HG03442 (cell line): ENCODE measurements around the gene FGD5.
A peak's percentile ranks its signal among the peaks of the same experiment; 100 is the strongest.

Source experiments
- ATAC-seq: cut with Tn5 transposase; IDR thresholded peaks from one replicate; pipeline ENCODE4 v1.9.1; 2021; ENCODE audit warnings: mild to moderate bottlenecking, moderate library complexity; ENCODE audit not compliant: unreplicated experiment

The FGD5 gene

GRCh38 chr3:14921034-14921616 lies 102.4 kb downstream of the FGD5 start:
- peak; percentile 70 for ATAC-seq

DNA sequence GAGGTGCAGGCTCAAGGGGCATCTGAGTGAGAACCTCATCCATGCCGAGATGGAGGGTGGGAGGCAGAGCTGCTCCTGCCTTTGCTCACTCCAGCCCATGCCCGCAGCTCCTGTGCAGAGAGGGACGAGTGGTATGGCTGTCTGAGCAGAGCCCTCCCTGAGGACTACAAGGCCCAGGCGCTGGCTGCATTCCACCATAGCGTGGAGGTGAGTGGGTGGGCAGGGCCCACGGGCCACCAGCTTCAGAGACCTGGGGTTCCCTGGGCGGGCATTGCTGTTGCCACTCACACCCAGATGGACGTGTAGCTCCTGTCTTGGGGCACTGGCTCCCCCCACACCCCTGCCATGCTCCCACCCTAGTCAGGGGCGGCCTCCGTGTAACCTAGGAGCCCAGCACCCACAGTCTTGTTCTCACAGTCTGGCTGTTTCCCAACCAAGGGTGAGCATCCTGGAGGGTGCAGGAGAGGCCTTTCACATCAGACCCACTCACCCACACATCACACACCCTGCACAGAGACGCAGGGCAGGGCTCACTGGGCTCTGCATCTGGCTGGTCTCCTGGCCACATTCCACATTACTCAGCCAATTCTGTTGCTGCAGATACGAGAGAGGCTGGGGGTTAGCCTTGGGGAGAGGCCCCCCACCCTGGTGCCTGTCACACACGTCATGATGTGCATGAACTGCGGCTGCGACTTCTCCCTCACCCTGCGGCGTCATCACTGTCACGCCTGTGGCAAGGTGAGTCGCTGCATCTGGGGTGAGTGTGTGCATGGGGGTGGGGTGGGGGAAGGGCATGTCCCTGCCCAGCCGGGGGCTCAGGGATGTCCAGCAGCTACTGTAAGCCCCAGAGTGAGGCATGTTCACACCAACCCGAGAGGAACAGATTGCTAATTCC lies 103.3 kb downstream of the FGD5 start:
- no peak for ATAC-seq

DNA sequence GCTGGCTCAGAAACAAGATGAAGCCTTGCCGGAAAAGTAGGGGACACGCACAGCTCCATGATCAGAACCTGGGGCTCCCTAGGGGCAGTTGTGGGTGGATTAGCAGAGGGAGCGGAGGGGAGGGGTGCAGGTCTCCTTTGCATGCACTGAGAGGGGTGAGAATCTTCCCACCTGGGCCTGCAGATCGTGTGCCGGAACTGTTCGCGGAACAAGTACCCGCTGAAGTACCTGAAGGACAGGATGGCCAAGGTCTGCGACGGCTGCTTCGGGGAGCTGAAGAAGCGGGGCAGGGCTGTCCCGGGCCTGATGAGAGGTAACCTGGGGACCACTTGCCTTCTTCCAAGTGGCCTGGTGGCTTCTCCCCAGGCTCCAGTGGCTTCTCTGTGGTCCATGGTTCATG lies 104.1 kb downstream of the FGD5 start:
- no peak for ATAC-seq

DNA sequence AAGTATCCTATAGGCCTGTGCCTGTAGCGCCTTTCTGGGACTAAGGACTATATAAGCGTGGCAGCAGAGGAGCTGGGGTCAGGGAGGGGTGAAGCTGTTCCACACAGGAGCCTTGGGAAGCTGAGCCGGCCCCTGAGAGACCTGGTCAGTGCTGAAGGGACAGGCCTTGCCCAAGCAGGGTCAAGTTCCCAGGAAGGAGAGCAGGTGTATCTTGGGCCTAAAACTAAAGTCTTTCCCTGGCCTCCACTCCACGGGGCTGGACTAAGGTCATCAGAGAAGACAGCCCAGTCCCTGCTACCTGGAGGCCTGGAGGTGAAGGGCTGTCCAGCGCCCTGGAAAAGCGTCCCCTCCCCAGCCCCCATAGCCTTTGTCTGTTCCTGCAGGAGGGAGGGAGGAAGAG lies 104.7 kb downstream of the FGD5 start:
- no peak for ATAC-seq

DNA sequence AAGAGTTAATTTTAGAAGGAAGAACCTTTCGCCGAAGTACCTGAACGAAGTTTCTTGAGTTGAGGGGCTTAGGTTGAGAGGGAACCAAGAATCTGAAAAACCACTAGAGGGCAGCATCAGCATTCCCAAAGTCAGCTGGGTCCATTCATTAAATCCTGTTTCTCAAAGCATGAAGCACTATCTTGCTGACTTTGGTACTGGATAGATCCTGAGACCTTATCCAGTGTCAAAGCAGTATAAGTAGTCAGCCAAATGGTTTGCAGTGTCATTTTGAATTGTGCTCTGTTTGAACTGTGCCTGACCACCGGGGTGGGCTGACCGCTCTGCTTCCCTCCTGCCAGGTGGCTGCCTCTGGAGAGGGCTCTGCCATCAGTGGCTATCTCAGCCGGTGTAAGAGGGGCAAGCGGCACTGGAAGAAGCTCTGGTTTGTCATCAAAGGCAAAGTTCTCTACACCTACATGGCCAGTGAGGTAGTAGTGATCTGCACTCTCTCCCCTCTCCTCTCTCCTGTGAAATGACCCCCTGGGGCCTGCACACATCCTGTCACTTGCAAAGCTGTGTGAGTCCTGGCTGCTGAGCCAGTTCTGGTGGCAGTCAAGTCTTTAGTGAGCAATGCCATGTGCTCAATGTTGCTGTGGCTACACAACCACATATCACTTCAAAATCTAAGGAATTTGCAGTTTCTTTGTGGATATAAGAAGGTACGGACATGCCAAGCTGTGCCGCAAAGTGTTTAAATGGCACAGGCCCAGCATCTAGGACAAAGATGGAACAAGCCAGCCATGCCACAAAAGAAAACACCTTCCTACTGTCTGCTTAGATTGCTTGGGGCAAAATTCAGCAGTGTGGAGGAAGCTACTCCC lies 107.2 kb downstream of the FGD5 start:
- ATAC-seq: no peak

DNA sequence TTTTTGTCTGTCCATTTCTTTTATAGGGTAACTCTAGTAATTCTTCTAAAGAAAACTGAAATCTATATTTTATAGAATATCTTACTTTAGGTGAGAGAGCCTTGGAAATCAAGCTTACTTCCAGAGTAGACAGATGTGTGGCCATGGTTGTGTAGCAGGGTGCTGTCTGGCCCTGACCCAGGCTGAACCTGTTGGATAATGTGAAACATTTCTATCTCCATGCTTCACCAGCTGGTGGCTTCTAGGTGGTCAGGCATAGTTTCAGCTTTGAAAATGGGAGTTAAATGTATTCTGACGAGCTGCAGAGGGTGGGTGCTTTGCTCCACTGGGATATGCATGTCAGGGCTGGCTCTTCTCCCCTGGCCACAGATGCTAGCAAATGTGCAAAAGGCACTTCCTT lies 107.8 kb downstream of the FGD5 start:
- no peak for ATAC-seq

DNA sequence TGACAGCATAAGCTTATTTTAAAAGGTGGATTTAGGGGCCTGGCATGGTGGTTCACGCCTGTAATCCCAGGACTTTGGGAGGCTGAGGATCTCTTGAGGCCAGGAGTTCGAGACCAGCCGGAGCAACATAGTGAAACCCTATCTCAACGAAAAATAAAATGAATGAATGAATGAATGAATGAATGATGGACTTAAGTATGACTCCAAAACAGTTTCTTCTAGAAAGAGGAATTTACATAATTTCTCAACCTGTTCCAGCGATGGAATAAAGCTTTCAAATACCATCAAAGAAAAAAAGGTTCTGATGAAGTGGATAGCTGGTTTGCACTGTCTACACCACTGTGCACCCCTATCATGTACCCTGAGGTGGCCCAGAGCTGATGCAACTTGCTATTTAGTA lies 108.5 kb downstream of the FGD5 start:
- ATAC-seq: no peak

GRCh38 chr3:14929310-14930074 lies 110.7 kb downstream of the FGD5 start:
- ATAC-seq: no peak

DNA sequence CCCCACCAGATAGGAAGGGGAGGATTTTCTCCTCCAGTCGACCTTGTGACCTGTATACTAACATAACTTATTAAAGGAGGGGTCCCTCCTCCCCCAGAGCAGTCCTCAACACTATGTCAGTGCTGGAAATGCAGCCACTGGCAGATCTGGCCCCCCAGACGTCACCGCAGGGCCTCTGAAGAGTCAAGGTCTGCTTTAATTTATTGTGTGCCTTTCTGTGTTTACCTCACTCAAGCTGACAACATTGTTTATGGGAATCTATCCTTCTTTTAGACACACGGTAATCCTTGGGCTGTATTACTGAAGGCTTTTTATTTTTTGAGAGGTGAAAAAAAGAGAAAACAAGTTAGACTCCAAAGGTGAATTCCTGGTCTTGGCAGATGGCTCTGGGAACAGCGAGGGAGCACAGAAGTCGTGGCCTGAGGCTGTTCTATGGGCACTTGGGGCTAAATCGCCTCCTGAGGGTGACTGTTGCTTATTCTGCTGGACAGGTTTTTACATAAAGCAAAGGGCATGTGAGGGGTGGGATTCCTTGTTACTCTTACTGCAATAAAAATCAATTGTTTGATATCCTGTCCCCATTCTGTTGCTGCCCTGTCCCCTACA lies 115.2 kb downstream of the FGD5 start:
- ATAC-seq: no peak

DNA sequence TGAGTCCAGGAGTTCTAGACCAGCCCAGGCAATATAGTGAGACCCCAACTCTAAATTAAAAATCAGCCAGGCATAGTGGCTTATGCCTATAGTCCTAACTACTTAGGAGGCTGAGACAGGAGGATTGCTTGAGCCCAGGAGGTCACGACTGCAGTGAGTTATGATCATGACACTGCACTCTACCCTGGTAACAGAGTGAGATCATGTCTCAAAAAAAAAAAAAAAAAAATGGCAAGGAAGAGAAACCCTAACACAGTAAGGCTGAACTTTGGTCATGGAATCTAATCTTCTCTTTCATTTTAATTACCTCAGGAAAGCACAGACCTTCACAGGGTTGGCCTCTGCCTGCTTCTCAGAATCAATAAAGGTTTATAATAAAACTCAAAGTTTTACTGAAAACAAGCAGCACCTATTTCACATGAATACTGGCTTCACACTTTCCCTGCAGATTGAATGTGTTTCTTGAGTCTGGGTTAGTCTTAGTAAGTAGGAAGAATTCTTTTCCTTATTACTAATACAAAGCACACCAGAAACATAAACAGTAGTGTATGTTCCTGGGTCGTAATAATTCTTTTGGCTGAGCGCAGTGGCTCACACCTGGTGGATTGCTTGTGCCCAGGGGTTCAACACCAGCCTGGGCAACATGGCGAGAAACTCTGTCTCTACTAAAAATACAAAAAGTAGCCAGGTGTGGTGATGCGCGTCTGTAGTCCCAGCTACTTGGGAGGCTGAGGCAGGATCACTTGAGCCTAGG lies 117.0 kb downstream of the FGD5 start:
- ATAC-seq: no peak

GRCh38 chr3:14938954-14939353 lies 120.2 kb downstream of the FGD5 start:
- ATAC-seq: no peak

DNA sequence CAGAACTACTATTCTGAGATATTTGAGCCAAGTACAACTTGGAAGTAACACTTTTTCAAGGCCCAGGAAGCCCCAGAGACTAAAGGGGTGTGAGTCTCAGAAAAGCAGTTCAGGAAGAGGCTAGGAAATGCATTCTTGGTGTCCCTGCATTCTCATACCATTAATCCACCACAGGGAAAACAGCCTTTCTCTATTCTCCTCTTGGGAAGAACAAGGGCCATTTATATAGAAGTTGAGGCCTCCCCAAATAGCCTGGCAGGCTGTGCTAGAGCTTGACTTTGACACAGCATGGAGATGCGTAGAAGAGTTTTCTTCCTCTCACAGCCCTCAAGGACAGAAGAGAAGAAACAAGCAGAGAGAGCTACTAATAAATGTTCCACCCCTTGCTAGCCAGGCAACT lies 123.1 kb downstream of the FGD5 start:
- no peak for ATAC-seq

DNA sequence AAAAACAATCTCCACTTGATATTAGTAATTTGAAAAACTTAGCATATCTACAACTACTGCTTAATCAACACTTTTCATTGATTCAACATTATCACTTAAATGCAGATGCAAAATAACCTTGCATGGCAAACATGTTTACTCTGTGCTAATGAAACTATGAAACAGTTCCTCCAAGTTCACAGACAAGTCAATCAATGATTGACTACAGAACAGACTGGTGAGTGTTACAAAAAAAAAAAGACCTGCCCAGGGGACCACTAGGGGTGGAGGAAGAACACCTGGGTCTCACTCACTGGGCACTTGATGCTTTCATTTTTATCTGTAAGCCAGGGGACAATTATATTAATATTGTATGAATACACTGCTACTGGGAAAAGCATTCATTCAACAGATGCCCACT lies 124.3 kb downstream of the FGD5 start:
- no peak for ATAC-seq

DNA sequence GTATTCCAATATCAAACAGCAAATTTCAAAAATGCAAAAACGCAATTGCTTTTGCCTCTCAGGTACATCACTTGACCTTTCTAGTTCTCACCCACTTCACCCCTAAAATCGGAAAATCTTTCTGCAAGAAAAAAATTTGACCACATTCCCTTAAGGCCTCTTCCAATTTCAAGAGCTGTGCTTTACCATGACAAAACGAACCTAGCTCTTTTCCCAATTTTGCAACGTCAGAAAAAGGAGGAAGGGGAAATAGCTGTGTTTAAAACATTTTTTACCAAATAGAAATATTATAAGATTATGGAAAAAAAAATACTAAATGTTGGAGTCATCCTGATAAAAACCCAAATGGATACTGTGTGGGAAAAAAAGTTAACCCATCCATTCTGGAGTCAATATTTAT lies 127.5 kb downstream of the FGD5 start:
- no peak for ATAC-seq

- no peak for ATAC-seq
Measured at GRCh38 chr3:14946739-14947099, 128.0 kb downstream of the FGD5 start.

DNA sequence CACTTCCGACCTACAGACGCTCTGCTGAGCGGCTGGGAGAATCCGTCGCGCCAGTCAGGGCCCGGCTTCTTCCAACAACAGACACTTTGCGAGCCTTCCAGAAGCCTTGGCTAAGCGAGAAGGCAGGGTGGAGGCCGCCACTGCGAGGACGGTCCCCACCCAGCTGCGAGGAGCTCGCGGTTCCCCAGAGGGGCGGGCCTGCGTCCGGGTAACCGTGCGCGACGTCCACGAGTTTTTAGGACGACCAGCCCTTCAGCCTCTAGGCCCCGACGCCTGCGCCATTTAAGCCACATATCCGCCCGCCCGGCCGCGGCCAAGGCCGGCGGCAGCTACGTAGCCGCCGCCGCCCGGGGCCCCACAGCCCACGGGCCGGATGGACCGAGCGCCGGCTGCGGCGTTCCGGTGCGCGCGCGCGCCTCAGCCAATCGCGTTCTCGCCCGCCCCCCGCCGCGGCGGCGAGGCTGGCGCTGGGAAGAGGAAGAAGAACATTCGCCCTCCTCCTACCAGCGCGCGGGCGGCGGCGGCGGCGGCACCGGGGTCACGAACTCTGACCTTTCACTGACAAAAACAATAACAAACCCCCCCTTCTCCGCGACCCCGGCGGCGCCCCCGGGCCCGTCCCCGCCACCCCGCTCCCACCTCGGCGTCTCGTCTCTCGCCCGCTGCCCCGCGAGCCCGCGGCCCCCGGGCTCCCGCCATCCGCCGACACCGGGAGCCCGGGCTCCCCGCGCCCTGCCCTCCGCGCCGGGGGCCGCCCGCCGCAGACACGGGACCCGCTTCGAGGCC lies 128.5 kb downstream of the FGD5 start, which contains the start of gene NR2C2:
TSS of gene NR2C2 (plus strand) at position 484 of the 786 bp plus-strand sequence. CDS start 56,332 bp downstream, outside the sequence.
- ATAC-seq: peak; percentile 54

DNA sequence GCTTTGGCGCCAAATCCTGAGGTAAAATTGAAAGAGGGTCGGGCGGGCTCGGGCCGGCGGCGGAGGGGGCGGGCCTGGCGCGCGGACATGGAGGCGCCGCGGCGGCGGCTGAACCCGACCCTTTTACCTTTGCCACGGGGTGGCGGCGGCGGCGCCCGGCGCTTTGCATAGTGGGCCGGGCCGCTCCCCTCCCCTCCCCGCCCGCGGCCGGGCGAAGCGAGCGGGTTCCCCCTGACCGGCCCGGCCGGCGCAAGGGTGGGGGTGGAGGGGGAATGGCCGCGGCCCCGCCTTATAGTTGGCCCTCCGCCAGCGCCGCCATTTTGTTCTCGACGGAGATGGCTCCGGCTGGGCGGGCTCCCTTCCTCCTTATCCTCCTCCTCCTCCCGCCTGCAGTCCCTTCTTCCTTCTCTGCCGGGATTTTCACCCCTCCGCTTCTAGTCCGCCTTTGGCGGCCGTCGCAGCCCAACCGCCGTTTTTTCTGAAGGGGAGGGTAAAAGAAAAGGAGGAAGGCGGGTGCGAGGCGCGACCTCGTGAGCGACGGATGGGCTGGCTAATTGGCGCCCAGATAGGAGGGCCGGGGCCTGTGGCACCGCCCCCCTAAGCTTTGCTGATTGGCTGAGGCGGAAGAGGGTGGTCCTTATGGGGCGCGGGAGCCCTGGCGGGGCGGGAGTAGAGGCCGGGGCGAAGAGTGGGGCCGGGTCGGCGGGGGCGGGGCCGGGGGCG lies 129.3 kb downstream of the FGD5 start:
- ATAC-seq: peak; percentile 85

- no peak for ATAC-seq
Measured at GRCh38 chr3:14948609-14949038, 129.9 kb downstream of the FGD5 start.
